Measurements from ENCODE around the gene ACAN.
A peak's percentile ranks its signal among the peaks of the same experiment; 100 is the strongest.

The ACAN gene

DNA sequence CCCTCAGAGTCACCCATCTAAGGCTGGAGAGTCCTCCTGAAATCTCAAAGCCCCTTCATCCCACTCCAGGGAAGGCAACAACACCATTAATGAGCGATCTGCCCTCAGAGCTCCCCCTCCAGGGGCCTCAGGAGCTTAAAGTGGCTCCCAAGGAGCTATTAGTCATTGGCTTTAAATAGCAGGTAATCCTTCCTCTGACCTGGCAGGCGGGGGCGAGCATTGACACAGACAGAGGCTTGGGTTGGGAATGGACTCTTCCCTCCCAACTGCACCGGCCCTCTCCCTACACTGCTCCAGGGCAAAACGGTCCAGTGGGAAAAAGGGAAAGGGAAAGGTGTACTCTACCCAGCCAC lies 108.5 kb downstream of the ACAN start:
- peak overlapping the region; percentile 77 for H3K4me3 ChIP-seq (ENCODE audit: low read depth, low read length)
- TF ChIP-seq, protein P1, sequence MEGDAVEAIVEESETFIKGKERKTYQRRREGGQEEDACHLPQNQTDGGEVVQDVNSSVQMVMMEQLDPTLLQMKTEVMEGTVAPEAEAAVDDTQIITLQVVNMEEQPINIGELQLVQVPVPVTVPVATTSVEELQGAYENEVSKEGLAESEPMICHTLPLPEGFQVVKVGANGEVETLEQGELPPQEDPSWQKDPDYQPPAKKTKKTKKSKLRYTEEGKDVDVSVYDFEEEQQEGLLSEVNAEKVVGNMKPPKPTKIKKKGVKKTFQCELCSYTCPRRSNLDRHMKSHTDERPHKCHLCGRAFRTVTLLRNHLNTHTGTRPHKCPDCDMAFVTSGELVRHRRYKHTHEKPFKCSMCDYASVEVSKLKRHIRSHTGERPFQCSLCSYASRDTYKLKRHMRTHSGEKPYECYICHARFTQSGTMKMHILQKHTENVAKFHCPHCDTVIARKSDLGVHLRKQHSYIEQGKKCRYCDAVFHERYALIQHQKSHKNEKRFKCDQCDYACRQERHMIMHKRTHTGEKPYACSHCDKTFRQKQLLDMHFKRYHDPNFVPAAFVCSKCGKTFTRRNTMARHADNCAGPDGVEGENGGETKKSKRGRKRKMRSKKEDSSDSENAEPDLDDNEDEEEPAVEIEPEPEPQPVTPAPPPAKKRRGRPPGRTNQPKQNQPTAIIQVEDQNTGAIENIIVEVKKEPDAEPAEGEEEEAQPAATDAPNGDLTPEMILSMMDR (IDR thresholded peaks at IDR 0.05; ENCODE audit: low read depth, low read length): no peak
- in situ Hi-C loops (cut with HindIII; ENCODE audit: low sequenced_read_pairs): loop anchor here (25.0 kb wide), 1 partner anchor 101 kb away; no protein-coding TSS in a partner anchor
- no peak for DNase-seq (ENCODE audit: low read depth, low spot score)

DNA sequence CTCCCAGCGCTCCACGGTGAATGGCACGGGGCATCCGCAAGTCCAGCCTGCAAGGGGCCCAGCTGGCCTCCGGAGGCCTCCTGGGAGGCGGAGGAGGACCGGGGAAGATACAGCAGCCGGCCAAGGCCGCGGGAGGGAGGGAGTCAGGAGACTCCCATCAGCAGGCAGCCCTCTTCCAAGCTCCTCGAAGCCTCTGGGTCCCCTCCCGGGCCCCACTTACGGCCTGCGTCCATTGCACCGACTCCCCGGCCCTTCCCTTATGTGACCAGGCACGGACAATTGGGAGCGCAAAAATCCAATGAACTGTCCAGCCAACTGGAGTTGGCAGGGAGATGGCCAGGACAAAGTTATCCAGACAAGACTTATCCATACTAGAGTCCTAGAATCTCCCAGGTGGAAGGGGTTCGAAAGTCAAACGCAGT lies 109.3 kb downstream of the ACAN start:
- in situ Hi-C loops (cut with HindIII; ENCODE audit: low sequenced_read_pairs): loop anchor here (25.0 kb wide), 1 partner anchor 100 kb away; no protein-coding TSS in a partner anchor
- TF ChIP-seq, protein P1 (IDR thresholded peaks at IDR 0.05; ENCODE audit: low read depth, low read length): no peak
- DNase-seq (ENCODE audit: low read depth, low spot score): peak; percentile 41
- H3K4me3 ChIP-seq (ENCODE audit: low read depth, low read length): peak overlapping the region; percentile 77

DNA sequence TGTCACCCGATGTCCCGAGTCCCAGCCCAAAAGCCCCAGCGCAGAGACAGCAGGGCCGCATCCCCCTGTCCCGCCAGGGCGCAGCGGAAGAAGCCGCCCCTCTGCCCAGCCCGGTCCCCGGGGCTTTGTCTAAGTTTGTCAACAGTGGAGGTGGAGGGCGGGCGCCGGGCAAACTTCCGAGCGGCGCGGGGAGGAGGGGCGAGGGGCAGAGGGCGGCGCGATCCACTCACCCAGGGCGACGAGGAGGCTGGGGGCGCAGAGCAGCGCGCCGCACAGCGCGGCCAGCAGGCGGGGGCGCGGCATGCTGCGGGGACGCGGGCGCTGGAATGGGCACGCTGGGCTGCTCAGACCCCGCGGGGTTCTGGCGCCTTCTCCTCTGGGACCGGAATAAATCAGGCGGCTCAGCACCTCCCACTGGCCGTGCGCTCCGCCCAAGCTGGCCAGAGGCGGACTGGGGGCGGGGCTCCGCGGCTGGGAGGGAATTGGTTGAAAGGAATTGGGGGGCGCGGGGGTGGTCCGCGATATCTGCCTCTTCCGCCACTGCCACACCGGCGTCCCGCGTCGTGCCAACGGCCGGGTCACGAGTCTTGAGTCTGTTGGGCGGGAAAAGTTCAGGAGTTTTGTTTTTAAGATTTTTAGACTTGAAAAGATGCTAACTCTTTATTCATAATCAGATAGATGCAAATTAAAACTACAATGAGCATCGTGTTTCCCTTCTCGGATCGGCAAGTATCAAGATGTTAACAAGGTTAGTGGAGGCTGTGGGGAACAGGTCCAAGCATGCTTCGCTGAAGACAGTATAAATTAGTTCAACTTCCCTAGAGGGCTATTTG lies 110.0 kb downstream of the ACAN start, which contains the start of gene MFGE8:
TSS of gene MFGE8 (minus strand) at position 363 of the 833 bp plus-strand sequence. CDS start at position 303, 60 bp downstream.
- peak within 1 kb of the TSS; percentile 77 for H3K4me3 ChIP-seq (ENCODE audit: low read depth, low read length)
- DNase-seq (ENCODE audit: low read depth, low spot score): peak; percentile 64
- TF ChIP-seq, protein P1 (IDR thresholded peaks at IDR 0.05; ENCODE audit: low read depth, low read length): no peak
- in situ Hi-C loops (cut with HindIII; ENCODE audit: low sequenced_read_pairs): loop anchor here (25.0 kb wide), 1 partner anchor 99 kb away; no protein-coding TSS in a partner anchor

DNA sequence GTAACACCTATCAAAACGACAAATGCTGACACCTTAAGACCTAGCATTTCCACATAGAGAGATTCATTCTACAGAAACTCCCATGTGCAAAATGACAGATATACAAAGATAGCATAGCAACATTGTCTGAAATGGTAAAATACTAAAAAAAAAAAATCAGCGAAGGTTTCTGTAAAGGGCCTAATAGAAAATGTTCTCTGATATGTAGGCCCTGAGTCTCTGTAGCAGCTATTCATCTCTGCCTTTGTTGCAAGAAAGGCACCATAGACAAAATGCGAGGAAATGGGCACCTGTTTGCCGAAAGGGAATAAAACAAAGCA lies 110.6 kb downstream of the ACAN start:
- in situ Hi-C loops (cut with HindIII; ENCODE audit: low sequenced_read_pairs): loop anchor here (25.0 kb wide), 1 partner anchor 98 kb away; no protein-coding TSS in a partner anchor
- H3K4me3 ChIP-seq (ENCODE audit: low read depth, low read length): peak overlapping the region; percentile 77
- TF ChIP-seq, protein P1 (IDR thresholded peaks at IDR 0.05; ENCODE audit: low read depth, low read length): no peak
- DNase-seq (ENCODE audit: low read depth, low spot score): no peak

DNA sequence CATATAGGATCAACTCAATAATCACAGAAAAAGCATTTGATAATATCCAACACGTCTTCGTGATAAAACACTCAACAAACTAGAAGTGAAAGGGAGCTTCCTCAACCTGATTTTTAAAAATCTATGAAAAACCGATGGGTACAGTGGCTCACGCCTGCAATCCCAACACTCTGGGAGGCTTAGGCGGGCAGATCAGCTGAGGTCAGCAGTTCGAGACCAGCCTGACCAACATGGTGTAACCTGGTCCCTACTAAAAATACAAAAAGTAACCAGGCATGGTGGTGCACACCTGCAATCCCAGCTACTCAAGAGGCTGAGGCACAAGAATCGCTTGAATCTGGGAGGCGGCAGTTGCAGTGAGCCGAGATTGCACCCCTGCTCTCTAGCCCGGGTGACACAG lies 112.1 kb downstream of the ACAN start:
- H3K4me3 ChIP-seq (ENCODE audit: low read depth, low read length): no peak overlapping the region
- TF ChIP-seq, protein P1 (IDR thresholded peaks at IDR 0.05; ENCODE audit: low read depth, low read length): no peak
- in situ Hi-C loops (cut with HindIII; ENCODE audit: low sequenced_read_pairs): loop anchor here (25.0 kb wide), 1 partner anchor 97 kb away; no protein-coding TSS in a partner anchor

DNA sequence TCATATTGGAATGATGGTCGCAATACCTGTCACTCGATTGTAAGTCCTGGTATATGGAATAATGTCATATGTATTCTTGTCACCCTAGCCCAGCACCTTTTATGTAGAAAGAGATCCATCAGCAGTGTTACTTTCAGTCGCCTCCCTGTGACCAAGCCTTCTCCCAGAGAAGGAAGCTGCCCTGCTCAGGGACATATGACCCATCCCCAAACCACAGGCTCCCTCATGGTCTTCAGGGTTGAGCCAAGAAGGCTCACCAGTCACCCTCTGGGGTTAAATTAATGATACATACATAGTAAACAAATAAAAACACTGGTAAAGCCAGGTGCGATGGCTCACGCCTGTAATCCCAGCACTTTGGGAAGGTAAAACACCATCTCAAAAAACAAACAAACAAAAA lies 114.5 kb downstream of the ACAN start:
- TF ChIP-seq, protein P1 (IDR thresholded peaks at IDR 0.05; ENCODE audit: low read depth, low read length): no peak
- no peak for DNase-seq (ENCODE audit: low read depth, low spot score)
- in situ Hi-C loops (cut with HindIII; ENCODE audit: low sequenced_read_pairs): loop anchor here (25.0 kb wide), 1 partner anchor 95 kb away; no protein-coding TSS in a partner anchor
- H3K4me3 ChIP-seq (ENCODE audit: low read depth, low read length): no peak overlapping the region

More for the DNA sequence above, 112.1 kb downstream of the ACAN start:
- DNase-seq (ENCODE audit: low read depth, low spot score): no peak

All from astrocyte of the spinal cord (primary cell).